Measurements from ENCODE around the gene IGF2BP1. TPM values are rescaled to one million over a fixed set of nuclear protein-coding genes. Genes with fewer than 3 reads are reported as not detected.

The IGF2BP1 gene
- total RNA-seq, 4 donors from 2014 or later = 0.19 to 4.4 TPM; not detected in 2

GRCh38 chr17:49069585-49070273, 72.5 kb downstream of the IGF2BP1 start:
- TF ChIP-seq CTCF (IDR thresholded peaks at IDR 0.05; ENCODE audit: low read depth) = no peak

- TF ChIP-seq CTCF (IDR thresholded peaks at IDR 0.05; ENCODE audit: low read depth) = no peak
Observed at GRCh38 chr17:49071106-49071505, 73.9 kb downstream of the IGF2BP1 start.

GRCh38 chr17:49074851-49075540, 77.8 kb downstream of the IGF2BP1 start:
- TF ChIP-seq CTCF (IDR thresholded peaks at IDR 0.05; ENCODE audit: low read depth) = no peak

- no peak for TF ChIP-seq CTCF (IDR thresholded peaks at IDR 0.05; ENCODE audit: low read depth)
Observed at GRCh38 chr17:49076573-49077384, 79.6 kb downstream of the IGF2BP1 start.

- TF ChIP-seq CTCF (IDR thresholded peaks at IDR 0.05; ENCODE audit: low read depth) = no peak
Observed at GRCh38 chr17:49078248-49078647, 81.1 kb downstream of the IGF2BP1 start.

- TF ChIP-seq CTCF (IDR thresholded peaks at IDR 0.05; ENCODE audit: low read depth) = no peak
Observed at GRCh38 chr17:49079840-49080663, 82.9 kb downstream of the IGF2BP1 start.
